HG03280 (cell line): ENCODE data around the gene TRPV4.

Source experiments
- ATAC-seq: cut with Tn5 transposase; IDR thresholded peaks from one replicate; pipeline ENCODE4 v1.9.1; 2021; ENCODE audit warnings: mild to moderate bottlenecking, moderate library complexity; ENCODE audit not compliant: unreplicated experiment

Gene TRPV4

GRCh38 chr12:109829667-109830066 lies 3.5 kb downstream of the TRPV4 start:
- no peak for ATAC-seq

GRCh38 chr12:109828754-109829511 lies 4.3 kb downstream of the TRPV4 start:
- no peak for ATAC-seq

- no peak for ATAC-seq
Measured at GRCh38 chr12:109827566-109828550, 5.3 kb downstream of the TRPV4 start.

GRCh38 chr12:109827080-109827479 lies 6.1 kb downstream of the TRPV4 start:
- no peak for ATAC-seq

- ATAC-seq = no peak
Measured at GRCh38 chr12:109824731-109825130, 8.5 kb downstream of the TRPV4 start.

- no peak for ATAC-seq
Measured at GRCh38 chr12:109822951-109823411, 10.2 kb downstream of the TRPV4 start.

- no peak for ATAC-seq
Measured at GRCh38 chr12:109822416-109822815, 10.8 kb downstream of the TRPV4 start.

- no peak for ATAC-seq
Measured at GRCh38 chr12:109821968-109822367, 11.2 kb downstream of the TRPV4 start.

- ATAC-seq = no peak
Measured at GRCh38 chr12:109820816-109821381, 12.3 kb downstream of the TRPV4 start.

- ATAC-seq = no peak
Measured at GRCh38 chr12:109818905-109819500, 14.2 kb downstream of the TRPV4 start.

- no peak for ATAC-seq
Measured at GRCh38 chr12:109818253-109818652, 14.9 kb downstream of the TRPV4 start.

- no peak for ATAC-seq
Measured at GRCh38 chr12:109817627-109818231, 15.5 kb downstream of the TRPV4 start.

GRCh38 chr12:109816870-109817269 lies 16.3 kb downstream of the TRPV4 start:
- ATAC-seq = no peak

- no peak for ATAC-seq
Measured at GRCh38 chr12:109815757-109816617, 17.2 kb downstream of the TRPV4 start.

- no peak for ATAC-seq
Measured at GRCh38 chr12:109815225-109815624, 18.0 kb downstream of the TRPV4 start.

- ATAC-seq = no peak
Measured at GRCh38 chr12:109814600-109815150, 18.5 kb downstream of the TRPV4 start.

- ATAC-seq = no peak
Measured at GRCh38 chr12:109813810-109814416, 19.3 kb downstream of the TRPV4 start.

- ATAC-seq = no peak
Measured at GRCh38 chr12:109811624-109811995, 21.6 kb downstream of the TRPV4 start.
